OCI-LY1 (cell line): ENCODE data around the gene EFNB2.

Source experiments
- H2AFZ ChIP-seq: fragments of 200-600 bp; sonication (generic), shearing (Covaris generic); 2 replicates; pipeline ENCODE4 v1.6.0; 2014; ENCODE audit warnings: antibody characterized with exemption, mild to moderate bottlenecking, low read length
- H3F3A ChIP-seq: fragments of 200-600 bp; sonication (generic), shearing (Covaris generic); 2 replicates; pipeline ENCODE4 v1.6.0; 2014; ENCODE audit warnings: mild to moderate bottlenecking, antibody characterized with exemption, low read length, moderate library complexity; ENCODE audit not compliant: insufficient read depth
- H3K27ac ChIP-seq: fragments of 200-600 bp; sonication (generic); 2 replicates; pipeline ENCODE4 v1.5.1; 2014; ENCODE audit warnings: low read length, mixed run types, mild to moderate bottlenecking, low read depth; ENCODE audit not compliant: poor library complexity, severe bottlenecking
- H3K27me3 ChIP-seq: fragments of 200-600 bp; sonication (generic); 2 replicates; pipeline ENCODE4 v1.6.0; 2014; ENCODE audit warnings: antibody characterized with exemption, mild to moderate bottlenecking, low read length, moderate library complexity; ENCODE audit not compliant: insufficient read depth
- H3K36me3 ChIP-seq: fragments of 200-600 bp; sonication (generic); 2 replicates; pipeline ENCODE4 v1.6.1; 2014; ENCODE audit warnings: mild to moderate bottlenecking, antibody characterized with exemption, low read length, moderate library complexity, mixed read lengths; ENCODE audit not compliant: insufficient read depth
- H3K4me1 ChIP-seq: fragments of 200-600 bp; sonication (generic); 2 replicates; pipeline ENCODE4 v1.5.1; 2014; ENCODE audit warnings: mild to moderate bottlenecking, low read length, moderate library complexity; ENCODE audit not compliant: insufficient read depth, severe bottlenecking
- H3K4me2 ChIP-seq: fragments of 200-600 bp; sonication (generic), shearing (Covaris generic); 2 replicates; pipeline ENCODE4 v1.6.1; 2014; ENCODE audit warnings: low read length
- H3K4me3 ChIP-seq: fragments of 200-600 bp; sonication (generic); 2 replicates; pipeline ENCODE4 v1.5.1; 2014; ENCODE audit warnings: low read length, low read depth, mild to moderate bottlenecking, mixed read lengths; ENCODE audit not compliant: poor library complexity, severe bottlenecking
- H3K79me2 ChIP-seq: fragments of 200-600 bp; shearing (Covaris generic); 2 replicates; pipeline ENCODE4 v1.6.1; 2016; ENCODE audit warnings: mixed run types, low read length, mixed read lengths; ENCODE audit not compliant: insufficient read depth
- H3K9ac ChIP-seq: fragments of 200-600 bp; sonication (generic), shearing (Covaris generic); 2 replicates; pipeline ENCODE4 v1.6.1; 2014; ENCODE audit warnings: mild to moderate bottlenecking, low read length, mixed read lengths
- H3K9me2 ChIP-seq: fragments of 200-600 bp; sonication (generic), shearing (Covaris generic); 2 replicates; pipeline ENCODE4 v1.6.1; 2014; ENCODE audit warnings: low read depth, mild to moderate bottlenecking, low read length, mixed read lengths
- H3K9me3 ChIP-seq: fragments of 200-600 bp; shearing (Covaris generic); 2 replicates; pipeline ENCODE4 v1.6.1; 2014; ENCODE audit warnings: low read length, mixed read lengths
- H4K20me1 ChIP-seq: fragments of 200-600 bp; sonication (generic), shearing (Covaris generic); 2 replicates; pipeline ENCODE4 v1.6.0; 2016; ENCODE audit warnings: mild to moderate bottlenecking, low read length; ENCODE audit not compliant: insufficient read depth
- CTCF ChIP-seq: fragments of 200-600 bp; sonication (generic), shearing (Covaris generic); IDR thresholded peaks from 2 replicates; pipeline ENCODE4 v1.5.1; 2017; ENCODE audit warnings: mild to moderate bottlenecking, antibody characterized with exemption, low read length, moderate library complexity, mixed read lengths
- EZH2 ChIP-seq: fragments of 200-600 bp; sonication (generic), shearing (Covaris generic); IDR thresholded peaks from 2 replicates; pipeline ENCODE4 v1.8.0; 2017; ENCODE audit warnings: borderline replicate concordance, mixed run types, mild to moderate bottlenecking, antibody characterized with exemption, low read length, moderate library complexity, mixed read lengths

Gene EFNB2

GRCh38 chr13:106484537-106485193 is 50.8 kb downstream of the EFNB2 start:
- Histone ChIP-seq H3F3A (no peaks in the 10 kb centered on the region), H3K36me3 (no peaks in the 10 kb centered on the region), H3K9ac (no peak overlapping the region), H3K9me2 (no peaks in the 10 kb centered on the region), H4K20me1 (no peaks in the 10 kb centered on the region), H3K4me3 (no peak overlapping the region), H2AFZ (no peak overlapping the region), H3K79me2 (no peaks in the 10 kb centered on the region), H3K4me2 (no peak overlapping the region), H3K9me3 (no peaks in the 10 kb centered on the region), H3K4me1 (no peaks in the 10 kb centered on the region), H3K27me3 (no peaks in the 10 kb centered on the region; the same call in 1 of the 2 replicates), H3K27ac (no peak overlapping the region)
- TF ChIP-seq CTCF (no peak), EZH2 (no peak)

GRCh38 chr13:106484084-106484483 is 51.4 kb downstream of the EFNB2 start:
- Histone ChIP-seq H4K20me1 (no peaks in the 10 kb centered on the region), H3K79me2 (no peaks in the 10 kb centered on the region), H3K9me3 (no peaks in the 10 kb centered on the region), H3K4me3 (no peak overlapping the region), H3F3A (no peaks in the 10 kb centered on the region), H3K4me2 (no peak overlapping the region), H3K4me1 (no peaks in the 10 kb centered on the region), H3K9me2 (no peaks in the 10 kb centered on the region), H3K9ac (no peak overlapping the region), H3K36me3 (no peaks in the 10 kb centered on the region), H3K27me3 (no peaks in the 10 kb centered on the region; the same call in 1 of the 2 replicates), H2AFZ (no peak overlapping the region), H3K27ac (no peak overlapping the region)
- TF ChIP-seq EZH2, result no peak

- H3K79me2 ChIP-seq, result no peaks in the 10 kb centered on the region
- H3K9me3 ChIP-seq, result no peaks in the 10 kb centered on the region
- H3K27me3 ChIP-seq, result no peaks in the 10 kb centered on the region; the same call in 1 of the 2 replicates
- H3K9ac ChIP-seq, result no peak overlapping the region
- no peaks in the 10 kb centered on the region for H3K36me3 ChIP-seq
- TF ChIP-seq CTCF (no peak), EZH2 (no peak)
- no peak overlapping the region for H3K27ac ChIP-seq
- H3K4me3 ChIP-seq, result no peak overlapping the region
- H2AFZ ChIP-seq, result no peak overlapping the region
- H3K9me2 ChIP-seq, result no peaks in the 10 kb centered on the region
- H3F3A ChIP-seq, result no peaks in the 10 kb centered on the region
- no peak overlapping the region for H3K4me2 ChIP-seq
- no peaks in the 10 kb centered on the region for H3K4me1 ChIP-seq
- H4K20me1 ChIP-seq, result no peaks in the 10 kb centered on the region
Measured at GRCh38 chr13:106481919-106482318, 53.5 kb downstream of the EFNB2 start.
